Measurements from ENCODE around the gene DNAJB6.

DNAJB6 gene

DNA sequence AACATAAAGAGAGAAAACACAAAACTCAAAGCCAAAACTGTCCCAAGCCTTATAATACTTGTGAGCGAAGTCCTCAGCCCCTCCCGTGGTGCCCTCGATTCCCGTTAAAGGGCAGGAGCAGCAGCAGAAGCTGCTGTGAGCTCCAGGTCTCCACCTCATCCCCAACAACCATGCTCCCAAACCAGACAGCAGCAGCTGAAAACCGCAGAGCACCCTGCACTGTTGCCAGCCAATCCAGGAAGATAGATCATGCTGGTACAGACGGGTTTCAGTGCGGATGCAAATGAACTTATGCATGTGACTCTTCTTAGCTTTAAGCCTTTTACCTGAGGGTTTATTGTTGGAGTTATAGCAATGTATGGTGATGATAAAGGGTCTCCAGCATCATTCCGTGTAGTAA lies 97.9 kb downstream of the DNAJB6 start:
- no peak for TF ChIP-seq EZH2phosphoT487 (IDR thresholded peaks at IDR 0.05; ENCODE audit: low read depth)
- TF ChIP-seq CTCF (IDR thresholded peaks at IDR 0.05; ENCODE audit: low read depth, low read length) = no peak
- Histone ChIP-seq H3K4me1 (ENCODE audit: low read length) (no peaks in the 10 kb centered on the region), H2AFZ (ENCODE audit: low read depth, low read length) (no peak overlapping the region), H3K4me3 (ENCODE audit: low read length) (no peak overlapping the region), H3K4me2 (ENCODE audit: low read length) (no peak overlapping the region), H3K9me3 (ENCODE audit: insufficient read depth, low read length) (no peaks in the 10 kb centered on the region), H3K27me3 (ENCODE audit: low read depth, low read length) (no peaks in the 10 kb centered on the region), H4K20me1 (ENCODE audit: insufficient read depth, low read length) (no peaks in the 10 kb centered on the region), H3K79me2 (ENCODE audit: low read length) (no peaks in the 10 kb centered on the region), H3K36me3 (replicated peaks; ENCODE audit: low read depth, low read length) (no peaks in the 10 kb centered on the region), H3K9ac (ENCODE audit: low read length) (no peak overlapping the region), H3K27ac (ENCODE audit: low read length) (no peak overlapping the region)

DNA sequence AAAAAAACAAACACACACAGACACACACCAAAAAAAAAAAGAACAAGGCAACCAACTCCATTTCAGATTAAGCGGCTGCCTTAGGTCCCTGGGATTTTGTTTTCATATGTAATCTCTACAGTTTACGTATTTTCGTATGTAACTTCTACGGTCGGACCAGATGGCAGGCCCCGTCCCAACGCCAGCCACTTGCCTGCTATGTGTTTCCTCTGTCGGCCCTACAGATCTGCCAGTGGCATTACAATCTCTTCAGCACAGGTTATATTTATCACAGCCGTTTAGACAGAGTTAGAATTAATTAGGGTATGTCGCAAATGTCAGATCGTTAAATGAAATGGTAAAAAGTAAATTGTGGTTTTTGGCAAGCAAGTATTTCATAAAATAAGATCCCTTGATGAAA lies 99.3 kb downstream of the DNAJB6 start:
- no peaks in the 10 kb centered on the region for H3K9me3 ChIP-seq (ENCODE audit: insufficient read depth, low read length)
- H3K36me3 ChIP-seq (replicated peaks; ENCODE audit: low read depth, low read length) = no peaks in the 10 kb centered on the region
- no peaks in the 10 kb centered on the region for H3K79me2 ChIP-seq (ENCODE audit: low read length)
- H3K4me1 ChIP-seq (ENCODE audit: low read length) = peaks cover 5% of the 10 kb centered on the region; the same call in 1 of the 2 replicates
- H2AFZ ChIP-seq (ENCODE audit: low read depth, low read length) = no peak overlapping the region
- no peak overlapping the region for H3K9ac ChIP-seq (ENCODE audit: low read length)
- no peak overlapping the region for H3K27ac ChIP-seq (ENCODE audit: low read length)
- TF ChIP-seq EZH2phosphoT487 (IDR thresholded peaks at IDR 0.05; ENCODE audit: low read depth) (no peak), CTCF (IDR thresholded peaks at IDR 0.05; ENCODE audit: low read depth, low read length) (no peak)
- no peaks in the 10 kb centered on the region for H3K27me3 ChIP-seq (ENCODE audit: low read depth, low read length)
- H4K20me1 ChIP-seq (ENCODE audit: insufficient read depth, low read length) = no peaks in the 10 kb centered on the region
- no peak overlapping the region for H3K4me3 ChIP-seq (ENCODE audit: low read length)
- no peak overlapping the region for H3K4me2 ChIP-seq (ENCODE audit: low read length)

- H3K79me2 ChIP-seq (ENCODE audit: low read length) = no peaks in the 10 kb centered on the region
- TF ChIP-seq CTCF (IDR thresholded peaks at IDR 0.05; ENCODE audit: low read depth, low read length) = no peak
- H3K9me3 ChIP-seq (ENCODE audit: insufficient read depth, low read length) = no peaks in the 10 kb centered on the region
- H3K9ac ChIP-seq (ENCODE audit: low read length) = no peak overlapping the region
- H3K4me2 ChIP-seq (ENCODE audit: low read length) = no peak overlapping the region
- H2AFZ ChIP-seq (ENCODE audit: low read depth, low read length) = no peak overlapping the region
- no peak overlapping the region for H3K27ac ChIP-seq (ENCODE audit: low read length)
- no peaks in the 10 kb centered on the region for H3K27me3 ChIP-seq (ENCODE audit: low read depth, low read length)
- no peaks in the 10 kb centered on the region for H3K36me3 ChIP-seq (replicated peaks; ENCODE audit: low read depth, low read length)
- H3K4me3 ChIP-seq (ENCODE audit: low read length) = no peak overlapping the region
- H4K20me1 ChIP-seq (ENCODE audit: insufficient read depth, low read length) = no peaks in the 10 kb centered on the region
- peaks cover 5% of the 10 kb centered on the region; the same call in 1 of the 2 replicates for H3K4me1 ChIP-seq (ENCODE audit: low read length)
These were observed 100.1 kb downstream of the DNAJB6 start for GRCh38 chr7:157436763-157437480.

GRCh38 chr7:157437519-157438061 lies 100.8 kb downstream of the DNAJB6 start:
- TF ChIP-seq CTCF (IDR thresholded peaks at IDR 0.05; ENCODE audit: low read depth, low read length) = no peak
- no peak for TF ChIP-seq EZH2phosphoT487 (IDR thresholded peaks at IDR 0.05; ENCODE audit: low read depth)
- Histone ChIP-seq H3K4me1 (ENCODE audit: low read length) (peaks cover 5% of the 10 kb centered on the region; the same call in 1 of the 2 replicates), H3K36me3 (replicated peaks; ENCODE audit: low read depth, low read length) (no peaks in the 10 kb centered on the region), H3K4me2 (ENCODE audit: low read length) (no peak overlapping the region), H3K4me3 (ENCODE audit: low read length) (no peak overlapping the region), H3K27ac (ENCODE audit: low read length) (no peak overlapping the region), H2AFZ (ENCODE audit: low read depth, low read length) (no peak overlapping the region), H3K9ac (ENCODE audit: low read length) (no peak overlapping the region), H3K79me2 (ENCODE audit: low read length) (no peaks in the 10 kb centered on the region), H3K27me3 (ENCODE audit: low read depth, low read length) (no peaks in the 10 kb centered on the region), H3K9me3 (ENCODE audit: insufficient read depth, low read length) (no peaks in the 10 kb centered on the region), H4K20me1 (ENCODE audit: insufficient read depth, low read length) (no peaks in the 10 kb centered on the region)
